Right renal pelvis (tissue), 4 donors: ENCODE data around the gene DPYSL3. TPM values are rescaled to one million over a fixed set of nuclear protein-coding genes. Genes with fewer than 3 reads are reported as not detected.
"Not testable (repeated sequence)": the region's sequence is repeated elsewhere in the genome, so short reads cannot be mapped to it uniquely, and the experiment has no call there.

Experiments
- DNase-seq, 4 donors: peaks; one replicate each; pipeline ENCODE4 v3.0.0-alpha.2; 2013; ENCODE audit warnings: low read depth in 4 of 4, low spot score in 3 of 4, missing footprints in 1 of 4
- polyA plus RNA-seq, 4 donors: library from polyadenylated mRNA; unstranded; fragments of 120-200 nt; gene quantifications; one replicate each; pipeline ENCODE4 v1.2.1, GENCODE V29; 2013; ENCODE audit not compliant: insufficient read length in 4 of 4

The DPYSL3 gene
- polyA plus RNA-seq, 4 donors = 36.8 to 43.3 (median 39.5) TPM

GRCh38 chr5:147381555-147381954 lies 128.3 kb downstream of the DPYSL3 start:
- DNase-seq = no peak

GRCh38 chr5:147377682-147378081 lies 132.2 kb downstream of the DPYSL3 start:
- no peak for DNase-seq

DNA sequence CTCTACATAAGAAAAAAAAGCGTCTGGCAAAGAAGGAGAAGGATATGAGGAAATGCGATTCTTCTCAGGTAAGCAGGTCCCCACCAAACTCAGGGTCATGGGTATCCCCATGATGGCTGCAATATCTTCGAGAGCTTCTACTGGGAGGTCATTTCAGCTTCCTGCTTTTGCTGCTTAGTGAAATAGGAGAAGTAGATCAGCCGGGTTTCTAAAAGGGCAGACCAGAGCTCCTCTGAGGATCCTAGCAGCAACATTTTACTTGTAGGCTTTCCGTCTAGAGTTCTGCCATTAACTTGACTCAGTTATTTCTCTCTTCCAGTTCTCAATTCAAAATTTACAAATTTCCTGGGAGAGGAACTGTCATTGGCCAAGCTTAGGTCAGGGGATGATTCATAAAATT lies 134.7 kb downstream of the DPYSL3 start:
- DNase-seq = no peak

DNA sequence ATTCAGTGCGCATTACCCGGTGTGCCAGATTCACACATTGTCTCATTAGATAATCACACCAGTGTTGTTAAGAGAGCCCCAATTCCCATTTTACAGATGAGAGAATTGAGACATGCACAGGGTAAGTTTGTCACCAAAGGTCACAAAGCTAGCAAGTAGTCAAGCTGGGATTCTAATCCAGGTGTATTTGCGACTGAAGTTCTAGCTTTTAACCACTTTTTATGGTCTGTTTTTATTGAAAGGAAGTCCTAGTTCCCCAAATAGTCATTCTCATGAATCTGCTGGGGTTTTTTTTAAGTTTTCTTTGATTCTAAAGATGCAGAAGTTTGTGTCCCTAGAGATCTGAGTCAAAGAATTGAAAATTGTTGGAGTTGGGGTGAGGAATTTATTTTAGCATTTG lies 136.5 kb downstream of the DPYSL3 start:
- DNase-seq = no peak

DNA sequence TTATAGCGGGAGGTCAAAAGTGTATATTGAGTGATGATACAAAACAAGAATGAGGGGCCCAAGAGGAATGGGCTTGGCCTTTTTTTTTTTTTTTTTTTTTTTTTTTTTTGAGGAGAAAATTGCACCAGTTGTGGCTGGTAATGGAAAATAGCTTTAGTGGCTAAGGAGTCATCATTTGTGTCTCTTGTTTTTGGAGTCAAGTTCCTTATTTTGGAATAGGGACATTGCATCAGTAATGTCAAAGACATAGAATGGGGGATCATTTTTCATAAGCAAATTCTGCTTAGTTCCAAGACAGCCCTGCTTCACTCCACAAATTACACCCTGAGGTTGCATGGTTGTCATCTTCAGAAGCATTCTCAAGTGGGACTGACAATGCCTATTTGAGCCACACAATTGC lies 137.7 kb downstream of the DPYSL3 start:
- no peak for DNase-seq

GRCh38 chr5:147371290-147371689 lies 138.6 kb downstream of the DPYSL3 start:
- DNase-seq = no peak

GRCh38 chr5:147369742-147370374 lies 140.0 kb downstream of the DPYSL3 start:
- no peak for DNase-seq

DNA sequence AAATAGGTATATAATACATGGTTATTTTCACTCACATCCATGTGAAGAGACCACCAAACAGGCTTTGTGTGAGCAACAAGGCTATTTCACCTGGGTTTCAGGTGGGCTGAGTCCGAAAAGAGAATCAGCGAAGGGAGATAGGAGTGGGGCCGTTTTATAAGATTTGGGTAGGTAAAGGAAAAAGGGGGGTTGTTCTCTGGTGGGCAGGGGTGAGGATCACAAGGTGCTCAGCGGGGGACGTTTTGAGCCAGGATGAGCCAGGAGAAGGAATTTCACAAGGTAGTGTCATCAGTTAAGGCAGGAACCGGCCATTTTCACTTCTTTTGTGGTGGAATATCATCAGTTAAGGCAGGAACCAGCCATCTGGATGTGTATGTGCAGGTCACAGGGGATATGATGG lies 142.5 kb downstream of the DPYSL3 start:
- not testable (repeated sequence) for DNase-seq

DNA sequence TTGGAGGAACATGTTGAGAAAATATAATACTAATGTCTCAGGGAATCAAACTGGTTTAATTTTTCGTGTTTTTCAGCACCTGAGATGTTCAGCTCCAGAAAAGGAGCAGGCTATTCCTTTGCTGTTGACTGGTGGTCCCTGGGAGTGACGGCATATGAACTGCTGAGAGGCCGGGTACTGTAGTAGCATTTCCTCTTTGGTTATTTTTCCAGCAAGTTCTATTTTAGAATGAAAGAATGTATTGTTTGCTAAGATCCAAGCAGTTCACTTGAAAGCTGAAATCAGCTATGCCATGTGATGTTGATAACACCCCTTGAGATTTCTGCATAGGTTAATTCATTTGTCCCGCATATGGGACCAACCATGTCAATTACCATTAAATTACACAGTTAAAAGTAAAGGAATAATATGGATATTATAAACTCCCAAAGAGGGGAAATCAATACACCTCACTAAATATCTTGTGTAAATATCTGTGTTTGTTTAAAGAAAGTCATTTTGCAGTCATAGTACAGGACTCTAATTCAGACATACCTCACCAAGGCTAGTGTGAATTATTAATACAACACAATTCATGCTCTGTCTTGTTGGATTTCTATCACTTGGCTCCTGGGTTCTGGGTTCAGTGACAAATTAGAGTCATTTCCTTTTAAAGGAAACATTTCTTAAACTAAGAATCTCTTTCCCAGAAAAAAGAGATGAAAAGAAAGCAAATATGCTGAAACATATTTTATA lies 148.3 kb downstream of the DPYSL3 start:
- no peak for DNase-seq

DNA sequence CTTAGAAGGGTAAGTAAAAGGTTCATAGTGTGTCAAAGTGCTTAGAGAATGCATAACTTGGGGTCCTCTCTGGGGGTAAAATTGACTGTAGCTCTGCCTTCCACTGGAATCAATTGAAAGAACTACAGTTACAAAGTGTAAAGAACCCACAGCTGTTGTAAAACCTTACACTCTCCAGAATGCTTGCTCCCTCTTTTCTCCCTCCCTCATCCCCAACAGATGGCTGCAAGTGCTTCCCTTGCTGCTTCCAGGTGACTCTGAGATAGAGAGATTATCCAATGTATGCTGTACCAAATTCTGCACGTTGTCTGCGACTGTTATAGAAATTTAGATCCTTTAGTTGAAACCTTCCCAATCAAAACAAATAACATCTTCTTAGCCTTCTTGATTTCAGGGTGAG lies 149.1 kb downstream of the DPYSL3 start:
- DNase-seq = no peak

DNA sequence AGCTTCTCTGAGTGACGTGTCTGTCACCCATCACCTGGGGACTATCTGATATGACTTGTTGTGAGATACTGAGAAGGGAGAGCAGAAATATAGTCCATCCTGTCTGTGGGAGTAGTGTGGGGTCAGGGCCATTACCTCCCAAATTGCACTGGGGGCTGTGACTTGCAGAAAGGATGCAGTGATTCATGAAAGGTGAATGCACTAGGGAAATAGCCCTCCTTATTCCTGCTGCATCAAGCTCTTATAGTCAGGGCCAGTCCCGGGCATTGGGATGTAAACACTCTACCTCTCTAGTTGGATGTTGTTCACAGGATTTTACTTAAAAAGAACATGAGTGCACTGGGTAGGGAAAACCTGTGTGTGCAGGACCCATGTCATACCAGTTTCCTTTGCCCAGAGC lies 150.3 kb downstream of the DPYSL3 start:
- DNase-seq = no peak

GRCh38 chr5:147359101-147359500 lies 150.8 kb downstream of the DPYSL3 start:
- no peak for DNase-seq

- no peak for DNase-seq
Observed at GRCh38 chr5:147349241-147349640, 160.6 kb downstream of the DPYSL3 start.

- no peak for DNase-seq
Observed at GRCh38 chr5:147348451-147348850, 161.4 kb downstream of the DPYSL3 start.

- DNase-seq = no peak
Observed at GRCh38 chr5:147348046-147348445, 161.8 kb downstream of the DPYSL3 start.

GRCh38 chr5:147346006-147346561 lies 163.8 kb downstream of the DPYSL3 start:
- DNase-seq = no peak

GRCh38 chr5:147344861-147345260 lies 165.0 kb downstream of the DPYSL3 start:
- no peak for DNase-seq

GRCh38 chr5:147341345-147341744 lies 168.5 kb downstream of the DPYSL3 start:
- DNase-seq = no peak

GRCh38 chr5:147340941-147341340 lies 168.9 kb downstream of the DPYSL3 start:
- DNase-seq = no peak
